Spleen (tissue), 11 donors: Measurements from ENCODE around the gene CDK8. TPM values are rescaled to one million over a fixed set of nuclear protein-coding genes. Genes with fewer than 3 reads are reported as not detected.

ENCODE experiments used
- DNase-seq: peaks from one replicate; pipeline ENCODE4 v3.0.0-alpha.2; 2020
- H3K27ac ChIP-seq, 8 donors: fragments of 200-600 bp; sonication (generic) in 7 of 8; 1 replicate in 4 of 8; 2 replicates in 4 of 8; pipeline versions ENCODE4 v1.5.0 to v1.8.0; 2016 to 2021; ENCODE audit warnings: inconsistent platforms in 4 of 8, mild to moderate bottlenecking in 4 of 8, moderate library complexity in 1 of 8
- H3K27me3 ChIP-seq, 7 donors: fragments of 200-600 bp; sonication (generic) in 6 of 7; replicated peaks in 1 of 7; 1 replicate in 4 of 7; 2 replicates in 3 of 7; pipeline versions ENCODE4 v1.5.0 to v1.8.0; 2016 to 2021; ENCODE audit warnings: inconsistent platforms in 3 of 7, mild to moderate bottlenecking in 1 of 7
- H3K36me3 ChIP-seq, 6 donors: fragments of 200-600 bp; sonication (generic) in 5 of 6; 1 replicate in 4 of 6; 2 replicates in 2 of 6; pipeline versions ENCODE4 v1.5.0 to v1.8.0; 2016 to 2021; ENCODE audit warnings: inconsistent platforms in 2 of 6
- H3K4me1 ChIP-seq, 6 donors: fragments of 200-600 bp; sonication (generic) in 5 of 6; 1 replicate in 3 of 6; 2 replicates in 3 of 6; pipeline versions ENCODE4 v1.5.0 to v1.8.0; 2016 to 2021; ENCODE audit warnings: inconsistent platforms in 3 of 6
- H3K4me3 ChIP-seq, 8 donors: fragments of 200-600 bp; sonication (generic) in 7 of 8; 1 replicate in 4 of 8; 2 replicates in 4 of 8; pipeline versions ENCODE4 v1.5.0 to v1.8.0; 2016 to 2021; ENCODE audit warnings: inconsistent platforms in 4 of 8, mild to moderate bottlenecking in 4 of 8, moderate library complexity in 2 of 8
- H3K9me3 ChIP-seq, 8 donors: fragments of 200-600 bp; sonication (generic) in 7 of 8; 1 replicate in 4 of 8; 2 replicates in 4 of 8; pipeline versions ENCODE4 v1.5.0 to v1.8.0; 2016 to 2021; ENCODE audit warnings: inconsistent platforms in 4 of 8
- CTCF ChIP-seq, 11 experiments: fragments of 200-600 bp in 7 of 11; fragments of 450-650 bp in 4 of 11; sonication (generic) in 4 of 11; IDR thresholded peaks in 8 of 11; conservative IDR thresholded peaks in 3 of 11; 1 replicate in 7 of 11; 2 replicates in 4 of 11; pipeline versions ENCODE4 v1.4.0 to v1.8.0; 2016 to 2021; ENCODE audit warnings: antibody characterized with exemption in 11 of 11, inconsistent platforms in 4 of 11, mild to moderate bottlenecking in 1 of 11
- POLR2A ChIP-seq, 3 donors: fragments of 450-650 bp; IDR thresholded peaks; one replicate each; pipeline ENCODE4 v1.5.1; 2017; ENCODE audit warnings: antibody characterized with exemption in 3 of 3, mild to moderate bottlenecking in 1 of 3
- POLR2AphosphoS5 ChIP-seq, 3 donors: sonication (generic); formaldehyde crosslinking; IDR thresholded peaks; one replicate each; pipeline ENCODE4 v1.5.1; 2017; ENCODE audit warnings: antibody characterized with exemption in 3 of 3
- WGBS, 5 donors: extraction: QIAGEN DNeasy Blood & Tissue Kit in 3 of 5; methylation state at CpG; one replicate each; pipeline versions ENCODE4 v1.1.5 to v1.1.7; 2013 to 2018; 5-methylcytosine and 5-hydroxymethylcytosine counted together
- intact Hi-C: fragments of 100-400 bp; cut with DNase I; formaldehyde crosslinking; loops from one replicate; pipeline ENCODE4 v1.15.0; 2023; ENCODE audit warnings: low total_unique reads
- polyA plus RNA-seq, 3 donors: library from polyadenylated mRNA; stranded (reverse); fragments of 200-250 nt; gene quantifications; one replicate each; pipeline ENCODE4 v1.2.1, GENCODE V29; 2013
- total RNA-seq, 7 donors: library from RNA; depleted of rRNA in 3 of 7; stranded (reverse); fragments of >200 nt in 3 of 7; fragmentation: NEBNext Ultra II Directional in 4 of 7; extraction: Animal tissue kit (Norgen Biotek cat#: 25700) in 4 of 7; gene quantifications; one replicate each; pipeline versions ENCODE4 v1.1.0 to v1.2.1, GENCODE V29; 2016 to 2021
- donor health status: healthy with polysubstance abuse.
- donor health status: DM: no; HTN: no; CAD: no; lungs with moderate emphysema.
- donor health status: DM: no; HTN: no; CAD: no.
- donor health status: Bipolar disorder and iron deficiency.
- donor health status: healthy.
- donor health status: DM: no; HTN: no; CAD: no.
- donor health status: DM: yes; HTN: yes; CAD: no.

Gene CDK8
- total and polyA plus RNA-seq, 10 donors: 7.8 to 16.4 (median 9.2) TPM

GRCh38 chr13:26325876-26326275 is 71.9 kb downstream of the CDK8 start:
- TF ChIP-seq CTCF (IDR thresholded peaks at IDR 0.05 in 8 of 11, conservative IDR thresholded peaks at IDR 0.05 in 3 of 11) (no peak), POLR2A (IDR thresholded peaks at IDR 0.05) (no peak), POLR2AphosphoS5 (IDR thresholded peaks at IDR 0.05) (no peak)
- no peaks in the 10 kb centered on the region for H3K27me3 ChIP-seq
- WGBS, 5 donors: 62 to 85% (median 68%) methylated on average over 1 of the region's 1 CpG
- peaks cover 0 to 18% (median 0%) of the 10 kb centered on the region in 6 donors for H3K4me1 ChIP-seq
- no peak overlapping the region for H3K27ac ChIP-seq
- H3K4me3 ChIP-seq: no peak overlapping the region
- intact Hi-C loops: no loop called here
- H3K9me3 ChIP-seq: peaks cover 0 to 3% (median 0%) of the 10 kb centered on the region in 8 donors
- no peak for DNase-seq
- no peaks in the 10 kb centered on the region for H3K36me3 ChIP-seq

- 87 to 92% (median 90%) methylated on average over 2 of the region's 2 CpGs for WGBS, 5 donors
- Histone ChIP-seq H3K4me1 (peaks cover 0 to 17% (median 0%) of the 10 kb centered on the region in 6 donors), H3K27me3 (no peaks in the 10 kb centered on the region), H3K9me3 (peaks cover 0 to 3% (median 0%) of the 10 kb centered on the region in 8 donors), H3K4me3 (no peak overlapping the region), H3K36me3 (no peaks in the 10 kb centered on the region), H3K27ac (no peak overlapping the region)
- DNase-seq: no peak
- intact Hi-C loops: no loop called here
- TF ChIP-seq POLR2AphosphoS5 (IDR thresholded peaks at IDR 0.05) (no peak), POLR2A (IDR thresholded peaks at IDR 0.05) (no peak), CTCF (IDR thresholded peaks at IDR 0.05 in 8 of 11, conservative IDR thresholded peaks at IDR 0.05 in 3 of 11) (no peak)
Measured at GRCh38 chr13:26326562-26326961, 72.6 kb downstream of the CDK8 start.

GRCh38 chr13:26327940-26328725 is 74.2 kb downstream of the CDK8 start:
- 68 to 79% (median 71%) methylated on average over 1 of the region's 1 CpG for WGBS, 5 donors
- Histone ChIP-seq H3K36me3 (no peaks in the 10 kb centered on the region), H3K27ac (no peak overlapping the region), H3K27me3 (no peaks in the 10 kb centered on the region), H3K4me3 (no peak overlapping the region), H3K4me1 (peaks cover 0 to 14% (median 0%) of the 10 kb centered on the region in 6 donors), H3K9me3 (peaks cover 0 to 3% (median 0%) of the 10 kb centered on the region in 8 donors)
- no peak for TF ChIP-seq POLR2AphosphoS5 (IDR thresholded peaks at IDR 0.05)
- no peak for TF ChIP-seq POLR2A (IDR thresholded peaks at IDR 0.05)
- TF ChIP-seq CTCF (IDR thresholded peaks at IDR 0.05 in 8 of 11, conservative IDR thresholded peaks at IDR 0.05 in 3 of 11): no peak
- no peak for DNase-seq
- intact Hi-C loops: no loop called here

- DNase-seq: no peak
- H3K27me3 ChIP-seq: no peaks in the 10 kb centered on the region
- H3K4me3 ChIP-seq: no peak overlapping the region
- H3K36me3 ChIP-seq: no peaks in the 10 kb centered on the region
- 95 to 98% (median 97%) methylated on average over 5 of the region's 5 CpGs for WGBS, 5 donors
- TF ChIP-seq CTCF (IDR thresholded peaks at IDR 0.05 in 8 of 11, conservative IDR thresholded peaks at IDR 0.05 in 3 of 11) (no peak), POLR2A (IDR thresholded peaks at IDR 0.05) (no peak), POLR2AphosphoS5 (IDR thresholded peaks at IDR 0.05) (no peak)
- no peaks in the 10 kb centered on the region for H3K4me1 ChIP-seq
- intact Hi-C loops: no loop called here
- no peak overlapping the region for H3K27ac ChIP-seq
- no peaks in the 10 kb centered on the region for H3K9me3 ChIP-seq
Measured at GRCh38 chr13:26335158-26335557, 81.2 kb downstream of the CDK8 start.
